Prostate gland (tissue), 2 donors: ENCODE data around the gene MESP1.

ENCODE experiments used
- POLR2A ChIP-seq: fragments of 450-650 bp; IDR thresholded peaks from one replicate; pipeline ENCODE4 v1.6.1; 2016; ENCODE audit warnings: antibody characterized with exemption, mild to moderate bottlenecking
- TF ChIP-seq, protein P1 (sequence below), 4 experiments: fragments of 200-600 bp in 2 of 4; fragments of 450-650 bp in 2 of 4; sonication (generic) in 2 of 4; IDR thresholded peaks; 1 replicate in 3 of 4; 2 replicates in 1 of 4; pipeline ENCODE4 v1.5.1; 2016 to 2019; ENCODE audit warnings: antibody characterized with exemption in 4 of 4, mild to moderate bottlenecking in 2 of 4, moderate library complexity in 2 of 4

DNA sequence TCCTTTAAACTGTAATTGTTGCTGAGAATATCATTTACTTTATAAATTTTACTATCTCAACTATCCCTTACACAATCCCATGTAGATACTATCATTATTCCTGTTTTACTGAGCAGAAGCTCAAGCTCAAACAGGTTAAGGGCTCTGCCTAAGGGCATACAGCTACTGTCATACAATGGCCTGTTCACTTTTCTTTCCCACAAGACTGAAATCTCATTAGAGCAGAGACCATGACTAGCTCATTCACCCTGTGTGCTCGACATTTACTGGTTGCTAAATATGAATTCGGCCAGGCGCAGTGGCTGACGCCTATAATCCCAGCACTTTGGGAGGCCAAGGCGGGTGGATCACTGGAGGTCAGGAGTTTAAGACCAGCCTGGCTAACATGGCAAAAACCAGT is 23.4 kb upstream of the MESP1 start:
- TF ChIP-seq, protein P1, sequence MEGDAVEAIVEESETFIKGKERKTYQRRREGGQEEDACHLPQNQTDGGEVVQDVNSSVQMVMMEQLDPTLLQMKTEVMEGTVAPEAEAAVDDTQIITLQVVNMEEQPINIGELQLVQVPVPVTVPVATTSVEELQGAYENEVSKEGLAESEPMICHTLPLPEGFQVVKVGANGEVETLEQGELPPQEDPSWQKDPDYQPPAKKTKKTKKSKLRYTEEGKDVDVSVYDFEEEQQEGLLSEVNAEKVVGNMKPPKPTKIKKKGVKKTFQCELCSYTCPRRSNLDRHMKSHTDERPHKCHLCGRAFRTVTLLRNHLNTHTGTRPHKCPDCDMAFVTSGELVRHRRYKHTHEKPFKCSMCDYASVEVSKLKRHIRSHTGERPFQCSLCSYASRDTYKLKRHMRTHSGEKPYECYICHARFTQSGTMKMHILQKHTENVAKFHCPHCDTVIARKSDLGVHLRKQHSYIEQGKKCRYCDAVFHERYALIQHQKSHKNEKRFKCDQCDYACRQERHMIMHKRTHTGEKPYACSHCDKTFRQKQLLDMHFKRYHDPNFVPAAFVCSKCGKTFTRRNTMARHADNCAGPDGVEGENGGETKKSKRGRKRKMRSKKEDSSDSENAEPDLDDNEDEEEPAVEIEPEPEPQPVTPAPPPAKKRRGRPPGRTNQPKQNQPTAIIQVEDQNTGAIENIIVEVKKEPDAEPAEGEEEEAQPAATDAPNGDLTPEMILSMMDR (IDR thresholded peaks at IDR 0.05): no peak
- TF ChIP-seq POLR2A: no peak
